Measurements from ENCODE around the gene C5.

The C5 gene

GRCh38 chr9:120922404-120923195 lies 127.5 kb downstream of the C5 start:
- DNase-seq: peak; percentile 5 to 8

- DNase-seq: peak; percentile 14 to 21
These were observed 128.4 kb downstream of the C5 start for GRCh38 chr9:120921661-120922181.

- peak; percentile 48 to 51 for DNase-seq
These were observed 129.3 kb downstream of the C5 start for GRCh38 chr9:120920806-120921178.

GRCh38 chr9:120919843-120920805 lies 130.0 kb downstream of the C5 start:
- peak; percentile 18 to 25 for DNase-seq

- peak; percentile 25 to 31 for DNase-seq
These were observed 130.9 kb downstream of the C5 start for GRCh38 chr9:120918931-120919842.

- DNase-seq: peak in 1 of 2 donors; percentile 11
These were observed 131.9 kb downstream of the C5 start for GRCh38 chr9:120917929-120918762.

DNA sequence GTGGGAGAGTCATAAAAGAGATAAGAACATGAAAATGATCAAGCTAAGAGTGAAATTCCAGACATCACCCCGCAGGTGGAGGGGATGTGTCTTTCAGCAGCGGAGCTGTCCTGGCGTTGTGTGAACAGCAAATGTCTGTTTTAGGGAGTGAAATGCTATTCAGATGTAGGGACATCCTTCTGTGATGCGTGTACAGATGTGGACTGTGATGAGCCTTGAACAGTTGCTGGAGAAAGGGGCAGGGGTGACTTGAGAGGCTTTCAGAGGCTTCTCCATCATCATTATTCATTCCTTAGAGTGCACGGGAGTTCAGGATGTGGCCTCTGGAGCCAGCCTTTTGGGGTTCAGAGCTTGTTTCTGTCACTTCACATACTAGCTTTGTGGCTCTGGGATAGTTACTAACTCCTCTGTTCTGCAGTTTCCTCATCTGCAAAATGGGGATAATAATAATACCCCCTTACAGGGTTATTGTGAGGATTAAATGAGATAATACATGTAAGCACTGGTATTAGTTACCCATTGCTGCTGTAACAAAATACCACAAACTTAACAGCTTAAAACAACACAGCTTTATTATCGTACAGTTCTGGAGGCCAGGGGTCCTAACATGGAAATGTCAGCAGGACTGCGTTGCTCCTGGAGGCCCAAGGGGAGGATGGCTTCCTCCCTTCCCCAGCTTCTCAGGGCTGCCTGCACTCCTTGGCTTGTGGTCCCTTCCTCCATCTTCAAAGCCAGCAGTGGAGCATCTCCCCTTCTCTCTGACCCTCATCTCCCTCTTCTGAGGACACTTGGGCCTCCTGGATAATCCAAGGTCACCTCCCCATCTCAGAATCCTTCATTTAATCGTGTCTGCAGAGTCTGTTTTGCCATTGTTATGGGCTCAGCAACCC lies 132.8 kb downstream of the C5 start:
- peak; percentile 4 to 20 for DNase-seq

GRCh38 chr9:120916588-120916987 lies 133.5 kb downstream of the C5 start:
- peak in 1 of 2 donors; percentile 5 for DNase-seq

- DNase-seq: peak; percentile 44 to 47
These were observed 134.1 kb downstream of the C5 start for GRCh38 chr9:120915854-120916470.

DNA sequence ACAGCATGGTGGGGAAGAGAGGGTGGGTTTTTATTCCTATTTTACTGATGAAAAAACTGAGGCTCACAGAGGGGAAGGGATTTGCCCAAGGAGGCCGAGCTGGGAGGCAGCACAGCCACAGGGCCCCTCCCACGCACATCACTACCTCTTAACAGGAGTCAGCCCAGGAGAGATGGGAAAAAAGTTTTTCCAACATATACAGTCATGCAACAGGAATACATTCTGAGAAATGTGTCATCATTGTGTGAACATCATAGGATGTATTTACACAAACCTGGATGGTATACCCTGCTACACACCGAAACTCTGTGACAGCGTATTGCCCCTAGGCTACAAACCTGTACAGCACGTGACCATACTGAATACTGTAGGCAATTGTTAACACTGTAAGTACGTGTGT lies 135.1 kb downstream of the C5 start:
- no peak for DNase-seq

DNA sequence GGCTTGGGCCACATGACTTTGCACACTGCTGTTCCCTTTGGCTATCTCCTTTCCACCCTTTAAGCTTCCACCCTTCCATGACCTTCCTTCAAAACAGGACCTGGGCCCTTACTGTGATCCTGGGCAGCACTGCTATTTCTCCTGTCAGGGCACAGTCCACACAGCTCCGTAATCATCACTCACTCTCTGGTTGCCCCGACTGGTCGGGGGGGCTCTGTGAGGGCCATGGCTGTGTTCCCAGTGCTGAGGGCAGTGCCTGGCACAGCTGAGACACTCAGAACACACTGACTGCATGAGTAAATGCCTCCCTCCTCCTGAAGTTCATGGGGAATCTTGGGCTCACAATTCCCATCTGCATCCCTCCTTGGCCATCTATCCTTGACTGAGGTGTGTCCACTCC lies 135.7 kb downstream of the C5 start:
- DNase-seq: no peak

GRCh38 chr9:120913647-120914264 lies 136.3 kb downstream of the C5 start:
- DNase-seq: peak in 1 of 2 donors; percentile 41

GRCh38 chr9:120912958-120913646 lies 137.0 kb downstream of the C5 start:
- no peak for DNase-seq

DNA sequence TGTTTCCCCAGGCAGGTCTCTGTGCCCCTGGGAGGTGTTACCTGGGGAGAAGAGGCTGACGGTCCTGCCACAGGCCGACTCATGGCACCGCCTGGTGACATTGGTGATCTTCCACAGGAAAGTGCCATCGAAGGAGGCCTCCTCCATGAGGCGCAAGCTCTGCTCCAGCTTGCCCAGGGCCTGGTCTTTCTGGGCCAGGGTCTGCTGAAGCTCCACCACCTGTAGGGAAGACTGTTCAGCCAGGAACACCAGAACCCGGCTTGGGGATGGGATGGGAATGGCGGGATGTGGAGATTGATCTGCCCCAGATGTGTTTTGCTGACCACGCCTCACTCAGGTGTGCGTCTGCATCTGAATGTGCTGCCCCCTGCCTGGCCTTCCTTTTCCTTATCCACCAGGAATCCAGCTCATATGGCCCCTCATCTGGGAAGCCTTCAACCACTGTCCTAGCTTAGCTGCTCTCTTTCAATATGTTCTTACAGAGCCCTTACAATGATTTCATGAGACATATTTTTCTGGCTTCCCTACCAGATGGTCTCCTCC lies 138.7 kb downstream of the C5 start:
- no peak for DNase-seq

DNA sequence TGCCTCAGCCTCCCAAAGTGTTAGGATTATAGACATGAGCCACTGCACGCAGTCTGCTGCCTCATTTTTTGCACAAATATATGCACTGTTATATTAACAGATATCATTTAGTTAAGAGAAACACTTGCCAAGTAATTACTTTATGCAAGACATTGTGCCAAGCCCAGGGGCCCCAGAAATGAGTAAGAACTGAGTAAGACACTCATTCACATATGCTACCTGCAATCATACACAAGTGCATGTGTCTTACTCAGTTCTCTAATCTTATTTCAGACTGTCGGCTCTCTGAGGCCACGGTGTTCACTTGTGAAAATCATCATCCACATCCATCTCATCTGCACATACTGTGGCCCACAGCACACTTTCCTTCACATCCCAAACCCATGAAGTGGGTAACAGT lies 139.4 kb downstream of the C5 start:
- DNase-seq: peak in 1 of 2 donors; percentile 25

GRCh38 chr9:120909904-120910303 lies 140.2 kb downstream of the C5 start:
- peak; percentile 74 to 81 for DNase-seq

GRCh38 chr9:120905315-120906164 lies 144.5 kb downstream of the C5 start:
- DNase-seq: peak in 1 of 2 donors; percentile 41

GRCh38 chr9:120904978-120905301 lies 145.1 kb downstream of the C5 start:
- DNase-seq: no peak

Measured in activated CD4-positive, alpha-beta T cell treated with anti-CD3 and anti-CD28 coated beads for 4 hours (primary cell).